Choroid plexus epithelial cell (primary cell): ENCODE data around the gene PLAC8L1.
"Not testable (repeated sequence)": the region's sequence is repeated elsewhere in the genome, so short reads cannot be mapped to it uniquely, and the experiment has no call there.

Experiments
- DNase-seq: peaks from one replicate; pipeline ENCODE4 v3.0.0-alpha.2; 2010; ENCODE audit warnings: low read depth
- H3K4me3 ChIP-seq: 2 replicates; pipeline ENCODE4 v1.5.1; 2011; ENCODE audit warnings: low read depth, mild to moderate bottlenecking, control low read depth, low read length, moderate library complexity
- CTCF ChIP-seq: conservative IDR thresholded peaks from 2 replicates; pipeline ENCODE4 v1.5.1; 2011; ENCODE audit warnings: low read depth, mild to moderate bottlenecking, control low read depth, inconsistent platforms, low read length, moderate library complexity

PLAC8L1 gene

GRCh38 chr5:146118322-146118721, 12.9 kb upstream of the PLAC8L1 start:
- TF ChIP-seq CTCF = no peak
- DNase-seq = no peak
- H3K4me3 ChIP-seq = no peak overlapping the region

- H3K4me3 ChIP-seq, DNase-seq: not testable (repeated sequence)
These were observed 11.8 kb upstream of the PLAC8L1 start for GRCh38 chr5:146117216-146117615.

- TF ChIP-seq CTCF = no peak
- DNase-seq = peak; percentile 46
- H3K4me3 ChIP-seq = no peak overlapping the region
These were observed 11.0 kb upstream of the PLAC8L1 start for GRCh38 chr5:146116361-146116760.

GRCh38 chr5:146112476-146112875, 7.1 kb upstream of the PLAC8L1 start:
- H3K4me3 ChIP-seq = no peak overlapping the region

GRCh38 chr5:146111409-146111808, 6.0 kb upstream of the PLAC8L1 start:
- no peak for TF ChIP-seq CTCF
- DNase-seq = no peak
- no peak overlapping the region for H3K4me3 ChIP-seq

More at GRCh38 chr5:146112476-146112875, 7.1 kb upstream of the PLAC8L1 start:
- TF ChIP-seq CTCF = no peak
- no peak for DNase-seq

GRCh38 chr5:146109379-146109778, 4.0 kb upstream of the PLAC8L1 start:
- TF ChIP-seq CTCF = no peak
- DNase-seq = no peak
- no peak overlapping the region for H3K4me3 ChIP-seq

GRCh38 chr5:146108870-146109269, 3.5 kb upstream of the PLAC8L1 start:
- DNase-seq, H3K4me3 ChIP-seq: not testable (repeated sequence)

- no peak overlapping the region for H3K4me3 ChIP-seq
- no peak for TF ChIP-seq CTCF
- DNase-seq = peak; percentile 53
These were observed 2.5 kb upstream of the PLAC8L1 start for GRCh38 chr5:146107901-146108300.
